PC-3 (cell line): ENCODE data around the gene GOLT1A. TPM values are rescaled to one million over a fixed set of nuclear protein-coding genes. Genes with fewer than 3 reads are reported as not detected.

Source experiments
- ATAC-seq: fragments of 200-7000 bp; cut with Tn5 transposase; 2 replicates; pipeline ENCODE4 v1.9.1; 2020; ENCODE audit warnings: mild to moderate bottlenecking, moderate library complexity
- BruUV-seq: library from RNA; stranded (reverse); fragments of 400-500 nt; replicated peaks from 2 replicates; lab custom pipeline; 2021; lab: Mats Ljungman, UMichigan
- CTCF ChIA-PET: fragments of 300-600 bp; sonication (Branson Sonifier 250); formaldehyde crosslinking; loops from one replicate; lab custom pipeline; 2022; ENCODE audit warnings: antibody characterized with exemption; lab: Charles Lee
- POLR2A ChIA-PET: fragments of 300-600 bp; sonication (Branson Sonifier 250); formaldehyde crosslinking; loops from one replicate; lab custom pipeline; 2022; ENCODE audit warnings: antibody characterized with exemption; ENCODE audit not compliant: unreplicated experiment; lab: Charles Lee
- DNase-seq: peaks from one replicate; pipeline ENCODE4 v3.0.0-alpha.2; 2015
- H2AFZ ChIP-seq: fragments of 300-600 bp; sonication (generic); 2 replicates; pipeline ENCODE4 v1.6.0; 2016; ENCODE audit warnings: antibody characterized with exemption, low read length
- H3F3A ChIP-seq: fragments of 300-600 bp; sonication (generic); one replicate; pipeline ENCODE4 v1.6.0; 2017; ENCODE audit warnings: antibody characterized with exemption, low read length, control low read depth, mild to moderate bottlenecking; ENCODE audit not compliant: unreplicated experiment
- H3K27ac ChIP-seq: fragments of 300-600 bp; sonication (generic); 2 replicates; pipeline ENCODE4 v1.5.1; 2016; ENCODE audit warnings: mild to moderate bottlenecking, low read length
- H3K27me3 ChIP-seq: fragments of 300-600 bp; sonication (generic); 2 replicates; pipeline ENCODE4 v1.6.1; 2016; ENCODE audit warnings: low read length, mixed read lengths
- H3K36me3 ChIP-seq: fragments of 300-600 bp; sonication (generic); 2 replicates; pipeline ENCODE4 v1.6.1; 2016; ENCODE audit warnings: low read depth, mixed run types, low read length, mixed read lengths
- H3K4me1 ChIP-seq: fragments of 300-600 bp; sonication (generic); 2 replicates; pipeline ENCODE4 v1.5.1; 2016; ENCODE audit warnings: low read length; ENCODE audit not compliant: insufficient read depth
- H3K4me2 ChIP-seq: fragments of 300-600 bp; sonication (generic); 2 replicates; pipeline ENCODE4 v1.6.0; 2016; ENCODE audit warnings: low read length
- H3K4me3 ChIP-seq: fragments of 300-600 bp; sonication (generic); 2 replicates; pipeline ENCODE4 v1.5.1; 2016; ENCODE audit warnings: mild to moderate bottlenecking, low read length, mixed read lengths
- H3K79me2 ChIP-seq: fragments of 300-600 bp; sonication (generic); 2 replicates; pipeline ENCODE4 v1.6.1; 2017; ENCODE audit warnings: low read length, mixed read lengths
- H3K9ac ChIP-seq: fragments of 300-600 bp; sonication (generic); 2 replicates; pipeline ENCODE4 v1.6.0; 2016; ENCODE audit warnings: mild to moderate bottlenecking, low read length
- H3K9me2 ChIP-seq: fragments of 300-600 bp; sonication (generic); replicated peaks from 2 replicates; pipeline ENCODE4 v1.6.1; 2016; ENCODE audit warnings: mixed run types, low read length, mixed read lengths
- H3K9me3 ChIP-seq: fragments of 300-600 bp; sonication (generic); 2 replicates; pipeline ENCODE4 v1.6.1; 2016; ENCODE audit warnings: low read length, mixed read lengths
- H4K20me1 ChIP-seq: fragments of 300-600 bp; sonication (generic); 2 replicates; pipeline ENCODE4 v1.6.1; 2016; ENCODE audit warnings: low read length, mixed read lengths
- CTCF ChIP-seq: fragments of 300-600 bp; sonication (generic); conservative IDR thresholded peaks from 2 replicates; pipeline ENCODE4 v1.5.1; 2017; ENCODE audit warnings: antibody characterized with exemption, low read depth, mild to moderate bottlenecking, low read length
- EZH2 ChIP-seq: fragments of 300-600 bp; sonication (generic); IDR thresholded peaks from one replicate; pipeline ENCODE4 v1.6.1; 2017; ENCODE audit warnings: antibody characterized with exemption, mild to moderate bottlenecking, low read length; ENCODE audit not compliant: unreplicated experiment
- EZH2phosphoT487 ChIP-seq: fragments of 300-600 bp; sonication (generic); IDR thresholded peaks from 2 replicates; pipeline ENCODE4 v1.6.1; 2018; ENCODE audit warnings: mild to moderate bottlenecking, antibody characterized with exemption, low read length, borderline replicate concordance
- intact Hi-C: fragments of 100-400 bp; cut with micrococcal nuclease; formaldehyde crosslinking; loops from 2 replicates; pipeline ENCODE4 v1.9.0; 2023
- total RNA-seq: library from RNA; depleted of rRNA; stranded (reverse); fragments of >200 nt; gene quantifications from 2 replicates; pipeline ENCODE4 v1.2.3, GENCODE V29; 2014

Gene GOLT1A
- total RNA-seq, 1 experiment from 2014 or later = 13.3 TPM

- Histone ChIP-seq H3K9me2 (no peaks in the 10 kb centered on the region), H3K27ac (no peak overlapping the region), H3K4me1 (peaks cover 49% of the 10 kb centered on the region), H3K9ac (no peak overlapping the region), H3K4me2 (no peak overlapping the region), H3K27me3 (no peaks in the 10 kb centered on the region), H2AFZ (no peak overlapping the region), H3K36me3 (no peaks in the 10 kb centered on the region), H4K20me1 (no peaks in the 10 kb centered on the region), H3F3A (no peaks in the 10 kb centered on the region), H3K9me3 (no peaks in the 10 kb centered on the region), H3K79me2 (no peaks in the 10 kb centered on the region), H3K4me3 (no peak overlapping the region)
- no peak for ATAC-seq
- CTCF ChIA-PET = interaction anchor here (0.6 kb wide), 1 partner anchor 332 kb away, joined by 4 read pairs; no protein-coding TSS in a partner anchor
- intact Hi-C loops = no loop called here
- no peak for DNase-seq
- POLR2A ChIA-PET = no interaction called here
- BruUV-seq = no TSS peak
- TF ChIP-seq EZH2phosphoT487 (no peak), EZH2 (no peak), CTCF (no peak)
Observed at GRCh38 chr1:204194771-204195170, 19.0 kb downstream of the GOLT1A start.

DNA sequence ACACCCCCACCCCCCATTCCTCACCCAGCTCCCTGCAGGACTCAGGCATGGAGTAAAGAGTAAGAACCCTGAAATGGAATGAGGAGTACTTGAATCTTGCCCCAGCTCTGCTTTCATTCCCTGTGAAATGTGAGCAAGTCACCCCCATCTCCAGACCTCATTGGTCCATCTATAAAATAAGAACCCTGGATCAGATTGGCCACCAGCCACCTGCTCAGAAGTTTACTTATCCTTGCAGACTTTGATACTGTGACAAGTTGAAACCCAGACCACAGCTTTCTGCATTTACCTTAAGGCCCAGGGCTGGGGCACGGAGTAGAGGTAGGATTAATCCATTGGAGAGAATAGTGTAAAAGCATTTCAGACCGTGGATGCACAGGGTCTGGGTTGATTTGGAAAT is 19.7 kb downstream of the GOLT1A start:
- Histone ChIP-seq H3F3A (no peaks in the 10 kb centered on the region), H3K9me3 (no peaks in the 10 kb centered on the region), H3K4me3 (no peak overlapping the region), H3K27me3 (no peaks in the 10 kb centered on the region), H3K9ac (no peak overlapping the region), H3K36me3 (no peaks in the 10 kb centered on the region), H3K4me2 (no peak overlapping the region), H4K20me1 (no peaks in the 10 kb centered on the region), H3K9me2 (no peaks in the 10 kb centered on the region), H3K79me2 (no peaks in the 10 kb centered on the region), H2AFZ (no peak overlapping the region), H3K27ac (no peak overlapping the region), H3K4me1 (peaks cover 46% of the 10 kb centered on the region)
- intact Hi-C loops = no loop called here
- no peak for TF ChIP-seq EZH2
- no peak for TF ChIP-seq EZH2phosphoT487
- no peak for TF ChIP-seq CTCF
- no TSS peak for BruUV-seq
- POLR2A ChIA-PET = no interaction called here
- CTCF ChIA-PET = no interaction called here
- no peak for ATAC-seq
- DNase-seq = no peak

DNA sequence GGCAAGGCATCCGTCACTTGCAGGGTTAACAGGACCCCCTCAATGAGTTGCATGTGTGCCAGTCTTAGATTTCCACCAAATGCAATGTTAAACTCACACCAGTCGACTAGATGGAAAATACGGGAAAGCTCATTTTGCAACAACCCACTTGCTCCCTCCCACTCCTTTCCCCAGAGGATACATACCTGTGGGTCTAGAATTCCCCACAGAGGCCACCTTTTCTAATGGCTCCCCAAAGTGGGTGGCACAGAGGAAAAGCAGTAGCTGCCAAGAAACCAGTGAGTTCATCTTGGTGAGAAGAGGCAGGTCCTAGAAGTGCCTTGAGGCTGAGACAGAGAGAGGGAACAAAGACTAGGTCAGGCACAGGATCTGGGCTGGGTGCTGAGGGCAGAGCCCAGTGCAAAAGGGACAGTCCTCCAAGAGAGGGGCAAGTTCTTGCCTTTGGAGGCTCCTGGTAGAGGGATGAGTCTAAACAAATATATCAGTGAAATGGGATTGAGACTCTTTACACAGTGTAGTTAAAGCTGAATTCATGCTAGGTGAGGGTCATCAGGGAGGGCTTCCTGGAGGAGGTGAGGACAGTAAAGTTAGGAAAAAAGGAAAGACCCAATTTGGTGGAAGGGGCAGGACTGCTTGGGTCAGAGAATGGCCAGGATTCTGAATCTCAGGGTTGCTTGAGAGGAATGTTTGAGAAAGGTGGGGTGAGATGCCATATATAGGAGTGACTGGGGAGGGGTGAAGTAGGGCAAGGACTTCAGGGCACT is 21.0 kb downstream of the GOLT1A start:
- no peak overlapping the region for H3K9ac ChIP-seq
- no peaks in the 10 kb centered on the region for H3K79me2 ChIP-seq
- no peak overlapping the region for H3K4me3 ChIP-seq
- ChIA-PET CTCF (interaction anchor here (0.7 kb wide), 1 partner anchor 332 kb away, joined by 4 read pairs; no protein-coding TSS in a partner anchor), POLR2A (no interaction called here)
- H3K27ac ChIP-seq = no peak overlapping the region
- H3F3A ChIP-seq = no peaks in the 10 kb centered on the region
- peaks cover 34% of the 10 kb centered on the region for H3K4me1 ChIP-seq
- H3K9me2 ChIP-seq = no peaks in the 10 kb centered on the region
- H3K4me2 ChIP-seq = no peak overlapping the region
- intact Hi-C loops = no loop called here
- no peaks in the 10 kb centered on the region for H3K36me3 ChIP-seq
- no peaks in the 10 kb centered on the region for H3K9me3 ChIP-seq
- H2AFZ ChIP-seq = no peak overlapping the region
- H3K27me3 ChIP-seq = no peaks in the 10 kb centered on the region
- ATAC-seq (no peak), DNase-seq (no peak)
- TF ChIP-seq EZH2 = no peak
- TF ChIP-seq CTCF = no peak
- no peak for TF ChIP-seq EZH2phosphoT487
- no TSS peak for BruUV-seq
- no peaks in the 10 kb centered on the region for H4K20me1 ChIP-seq
